ENCODE measurements around the gene TMEM218. TPM values are rescaled to one million over a fixed set of nuclear protein-coding genes. Genes with fewer than 3 reads are reported as not detected.
A peak's percentile ranks its signal among the peaks of the same experiment; 100 is the strongest.
"Not testable (repeated sequence)": the region's sequence is repeated elsewhere in the genome, so short reads cannot be mapped to it uniquely, and the experiment has no call there.

Gene TMEM218
- total RNA-seq, 1 experiment from 2014 or later, result 38.8 TPM

DNA sequence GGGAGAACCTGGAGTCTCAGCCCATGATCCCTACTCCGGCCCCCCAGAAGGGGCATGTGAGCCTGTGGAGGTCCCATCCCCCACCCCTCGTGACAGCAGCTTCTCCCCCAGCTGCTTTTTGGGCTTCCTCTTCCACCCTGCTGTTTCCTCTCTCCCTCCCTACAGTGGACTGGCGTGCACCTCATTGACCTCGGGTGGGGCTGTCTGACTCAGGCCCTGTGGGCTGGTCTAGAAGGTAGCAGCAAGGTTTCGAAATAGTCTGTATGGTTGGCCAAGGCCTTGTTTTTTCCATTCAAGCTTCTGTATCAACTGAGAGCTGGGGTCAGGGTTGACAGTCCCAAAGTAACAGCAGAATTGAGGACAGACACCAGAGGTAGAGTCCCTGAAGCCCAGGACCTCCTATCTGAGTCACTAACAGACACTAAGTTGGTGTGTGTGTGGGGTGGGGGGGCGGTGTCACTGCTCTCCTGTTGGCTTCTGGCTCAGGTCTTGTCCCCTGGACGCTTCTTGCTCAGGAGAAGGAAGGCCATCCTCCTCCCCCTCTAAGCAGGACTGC is 40.6 kb downstream of the TMEM218 start:
- DNase-seq (ENCODE audit: low read depth), result no peak
- in situ Hi-C loops (cut with HindIII; ENCODE audit: low pct_unique_long_range_greater_than_20kb, low sequenced_read_pairs), result no loop called here

GRCh38 chr11:125069796-125070195 is 41.6 kb downstream of the TMEM218 start:
- no peak for DNase-seq (ENCODE audit: low read depth)
- in situ Hi-C loops (cut with HindIII; ENCODE audit: low pct_unique_long_range_greater_than_20kb, low sequenced_read_pairs), result no loop called here

GRCh38 chr11:125069008-125069407 is 42.4 kb downstream of the TMEM218 start:
- no peak for DNase-seq (ENCODE audit: low read depth)

DNA sequence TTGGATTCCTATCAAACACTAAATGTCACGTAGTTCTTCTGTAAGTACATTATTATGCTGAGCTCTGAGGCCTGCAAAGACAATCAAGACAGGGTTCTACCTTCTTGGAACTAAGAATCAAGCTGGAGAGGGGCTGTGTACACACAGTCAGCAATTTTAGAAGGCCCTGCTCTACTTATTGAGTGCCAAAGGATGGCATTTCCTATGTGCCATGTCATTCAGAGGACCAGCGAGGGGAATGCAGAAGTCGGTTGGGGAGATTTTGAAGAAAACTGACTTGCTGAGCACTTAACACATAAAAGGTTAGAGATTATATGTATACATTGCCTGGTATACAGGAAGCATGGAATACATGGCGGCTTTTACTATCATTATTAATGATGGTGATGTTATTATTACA is 43.1 kb downstream of the TMEM218 start:
- no peak for DNase-seq (ENCODE audit: low read depth)
- in situ Hi-C loops (cut with HindIII; ENCODE audit: low pct_unique_long_range_greater_than_20kb, low sequenced_read_pairs), result no loop called here

More at GRCh38 chr11:125069008-125069407, 42.4 kb downstream of the TMEM218 start:
- in situ Hi-C loops (cut with HindIII; ENCODE audit: low pct_unique_long_range_greater_than_20kb, low sequenced_read_pairs), result no loop called here

DNA sequence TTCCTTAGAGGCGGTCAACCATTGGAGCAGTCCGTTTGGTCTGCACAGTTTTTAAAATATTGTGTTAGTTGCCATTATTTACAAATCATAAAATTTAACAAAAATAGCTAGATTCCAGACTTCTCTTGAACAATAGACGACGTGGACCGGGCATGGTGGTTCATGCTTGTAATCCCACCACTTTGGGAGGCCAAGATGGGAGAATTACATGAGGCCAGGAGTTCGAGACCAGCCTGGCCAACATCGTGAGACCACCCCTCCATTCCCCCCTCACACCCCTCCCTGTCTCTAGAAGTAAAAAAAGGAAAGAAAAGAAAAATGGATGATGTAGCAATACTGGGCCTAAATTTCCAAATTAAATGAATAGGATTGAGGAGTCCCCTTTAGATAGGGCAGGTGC is 47.4 kb downstream of the TMEM218 start:
- in situ Hi-C loops (cut with HindIII; ENCODE audit: low pct_unique_long_range_greater_than_20kb, low sequenced_read_pairs), result no loop called here
- no peak for DNase-seq (ENCODE audit: low read depth)

DNA sequence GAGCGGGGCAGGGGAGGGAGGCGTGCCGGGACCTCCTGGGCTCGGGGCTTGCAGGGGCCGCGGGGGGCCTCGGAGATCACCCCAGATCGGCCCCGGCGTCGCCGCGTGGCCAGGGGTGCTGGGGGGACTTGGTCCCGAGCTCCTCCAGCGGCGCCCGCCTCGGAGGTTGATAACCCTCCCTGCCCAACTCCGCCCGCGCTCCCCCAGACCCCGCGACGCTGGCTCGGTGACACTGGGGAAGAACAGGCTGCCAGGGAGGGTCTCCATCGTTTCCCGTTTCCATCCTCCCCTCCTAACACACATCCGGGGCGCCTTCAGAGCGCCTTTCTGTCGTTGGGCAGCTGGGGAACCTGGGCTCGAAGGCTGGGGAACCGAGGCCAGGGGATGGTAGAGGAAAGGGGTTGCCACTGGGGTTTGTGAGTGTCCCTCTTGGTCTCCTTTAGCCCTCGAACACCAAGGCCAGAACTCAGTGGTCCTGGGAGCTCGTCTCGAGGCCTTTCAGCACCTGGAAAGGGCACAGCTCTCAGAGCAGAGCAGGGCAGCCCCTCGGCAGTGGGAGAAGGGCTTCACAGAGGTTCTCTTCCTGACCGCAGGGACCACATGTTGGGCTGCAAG is 47.9 kb downstream of the TMEM218 start:
- in situ Hi-C loops (cut with HindIII; ENCODE audit: low pct_unique_long_range_greater_than_20kb, low sequenced_read_pairs), result no loop called here
- no peak for DNase-seq (ENCODE audit: low read depth)

- DNase-seq (ENCODE audit: low read depth), result peak; percentile 18
- in situ Hi-C loops (cut with HindIII; ENCODE audit: low pct_unique_long_range_greater_than_20kb, low sequenced_read_pairs), result no loop called here
Measured at GRCh38 chr11:125062931-125063428, 48.4 kb downstream of the TMEM218 start, which contains the start of gene SLC37A2. TSS of gene SLC37A2 (plus strand) at chr11:125063305. CDS start at chr11:125063368, 63 bp downstream.

DNA sequence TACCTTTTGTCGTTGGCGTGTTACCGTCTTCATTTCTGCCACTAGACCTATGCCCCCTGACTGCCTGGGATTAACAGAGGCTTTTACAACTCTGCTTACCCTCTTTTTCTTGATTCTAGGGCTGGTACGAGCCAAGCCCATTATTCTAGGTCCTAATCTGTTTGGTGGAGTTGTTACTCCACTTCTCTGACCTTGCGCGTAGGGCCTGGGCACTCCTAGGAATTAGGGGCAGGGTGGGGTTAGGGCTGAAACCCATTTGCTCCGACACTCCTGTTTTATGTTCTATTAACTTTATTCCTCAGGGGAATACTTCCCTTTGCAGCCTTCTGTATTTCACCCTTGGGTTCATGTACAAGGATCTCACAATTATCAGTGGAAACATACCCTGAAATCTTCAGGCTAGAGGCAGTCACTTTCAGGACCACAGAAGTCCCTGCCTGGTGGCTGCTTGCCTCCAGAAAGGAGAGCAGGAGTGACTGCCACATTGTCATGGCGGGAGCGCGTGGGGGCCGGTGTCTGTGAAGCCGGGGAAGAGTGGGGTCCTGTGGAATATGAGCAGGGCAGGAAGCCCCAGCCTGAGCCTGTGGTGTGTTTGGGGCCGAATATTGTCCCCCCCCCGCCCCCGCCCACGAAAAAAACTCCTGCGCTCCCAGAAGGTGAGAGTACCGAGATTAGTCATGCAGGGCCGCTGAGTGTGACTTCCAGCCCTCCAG is 49.1 kb downstream of the TMEM218 start:
- no peak for DNase-seq (ENCODE audit: low read depth)
- in situ Hi-C loops (cut with HindIII; ENCODE audit: low pct_unique_long_range_greater_than_20kb, low sequenced_read_pairs), result no loop called here

- no peak for DNase-seq (ENCODE audit: low read depth)
- in situ Hi-C loops (cut with HindIII; ENCODE audit: low pct_unique_long_range_greater_than_20kb, low sequenced_read_pairs), result no loop called here
Measured at GRCh38 chr11:125061281-125061680, 50.1 kb downstream of the TMEM218 start.

DNA sequence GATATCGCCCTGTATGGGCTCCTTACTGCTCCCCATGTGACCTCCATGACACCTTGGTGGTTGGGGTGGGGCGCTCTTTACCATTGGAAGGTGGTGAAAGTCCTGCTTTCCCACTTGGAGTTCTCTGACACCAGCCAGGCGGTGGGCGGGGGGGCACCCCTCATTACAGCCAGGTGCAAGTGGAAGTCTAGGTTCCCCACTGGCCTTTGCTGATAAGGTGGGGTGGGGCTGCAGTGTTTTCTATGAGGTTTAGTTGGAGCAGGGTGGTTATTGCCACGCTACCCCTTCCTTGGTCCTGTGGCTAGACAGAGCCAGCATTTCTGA is 53.8 kb downstream of the TMEM218 start:
- DNase-seq (ENCODE audit: low read depth), result no peak
- in situ Hi-C loops (cut with HindIII; ENCODE audit: low pct_unique_long_range_greater_than_20kb, low sequenced_read_pairs), result no loop called here

DNA sequence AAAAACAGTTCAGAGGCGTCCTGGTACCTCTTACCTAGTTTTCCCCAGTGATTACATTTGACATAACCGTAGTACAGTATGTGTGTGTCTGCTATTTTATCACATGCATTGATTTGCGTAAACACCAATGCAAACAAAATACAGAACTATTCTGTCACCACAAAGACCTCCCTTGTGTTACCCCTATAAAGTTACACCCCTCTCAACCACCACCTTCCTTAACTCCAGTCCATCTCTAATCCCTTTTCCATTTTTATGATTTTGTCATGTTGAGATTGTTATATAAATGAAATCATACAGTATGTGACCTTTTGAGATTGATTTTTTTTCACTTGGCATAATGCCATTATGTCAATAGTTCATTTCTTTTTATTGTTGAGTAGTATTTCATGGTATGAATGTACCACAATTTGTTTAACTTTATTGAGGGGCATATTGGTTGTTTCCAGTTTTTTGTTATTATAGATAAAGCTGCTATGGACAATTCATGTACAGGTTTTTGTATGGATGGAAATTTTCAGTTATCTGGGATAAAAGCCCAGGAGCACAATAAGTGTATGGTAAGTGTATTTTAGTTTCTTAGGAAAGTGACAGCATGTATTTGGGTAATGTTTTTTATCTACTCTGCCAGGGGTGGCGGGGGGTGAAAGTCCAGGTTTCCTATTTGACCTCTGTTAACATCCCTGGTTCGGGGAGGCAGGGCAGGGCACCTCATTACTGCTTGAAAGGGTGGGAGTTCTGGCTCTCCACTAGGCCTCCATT is 54.3 kb downstream of the TMEM218 start:
- DNase-seq (ENCODE audit: low read depth), result no peak
- in situ Hi-C loops (cut with HindIII; ENCODE audit: low pct_unique_long_range_greater_than_20kb, low sequenced_read_pairs), result no loop called here

DNA sequence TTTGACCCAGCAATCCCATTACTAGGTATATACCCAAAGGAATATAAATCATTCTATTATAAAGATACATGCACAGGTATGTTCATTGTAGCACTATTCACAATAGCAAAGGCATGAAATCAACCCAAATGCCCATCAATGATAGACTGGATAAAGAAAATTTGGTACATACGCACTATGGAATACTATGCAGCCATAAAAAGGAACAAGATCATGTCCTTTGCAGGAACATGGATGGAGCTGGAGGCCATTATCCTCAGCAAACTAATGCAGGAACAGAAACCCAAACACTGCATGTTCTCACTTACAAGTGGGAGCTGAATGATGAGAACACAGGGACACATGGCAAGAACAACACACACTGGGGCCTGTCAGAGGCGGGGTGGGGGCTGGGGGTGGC is 55.3 kb downstream of the TMEM218 start:
- in situ Hi-C loops (cut with HindIII; ENCODE audit: low pct_unique_long_range_greater_than_20kb, low sequenced_read_pairs); DNase-seq (ENCODE audit: low read depth): not testable (repeated sequence)

GRCh38 chr11:125055107-125055715 is 56.2 kb downstream of the TMEM218 start:
- DNase-seq (ENCODE audit: low read depth), result no peak
- in situ Hi-C loops (cut with HindIII; ENCODE audit: low pct_unique_long_range_greater_than_20kb, low sequenced_read_pairs), result no loop called here

DNA sequence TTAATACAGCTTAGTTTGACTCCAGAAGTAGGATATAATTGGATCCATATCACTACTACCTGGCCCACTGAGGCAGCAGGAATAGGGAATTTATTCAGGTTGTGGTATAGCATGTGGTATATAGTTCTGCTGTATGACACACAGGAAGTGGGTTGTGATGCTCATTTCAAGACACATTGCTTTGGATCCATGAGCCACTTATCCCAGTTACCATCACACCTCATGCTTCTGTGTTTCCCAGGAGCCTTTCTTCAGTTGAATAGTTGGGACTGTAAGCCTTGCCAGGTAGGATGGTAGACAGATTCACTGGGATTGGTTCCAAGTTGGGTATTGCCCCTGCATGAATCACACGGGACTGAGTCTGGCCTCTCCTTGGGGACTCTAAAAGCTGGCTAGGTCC is 58.3 kb downstream of the TMEM218 start:
- DNase-seq (ENCODE audit: low read depth), result no peak
- in situ Hi-C loops (cut with HindIII; ENCODE audit: low pct_unique_long_range_greater_than_20kb, low sequenced_read_pairs), result no loop called here

DNA sequence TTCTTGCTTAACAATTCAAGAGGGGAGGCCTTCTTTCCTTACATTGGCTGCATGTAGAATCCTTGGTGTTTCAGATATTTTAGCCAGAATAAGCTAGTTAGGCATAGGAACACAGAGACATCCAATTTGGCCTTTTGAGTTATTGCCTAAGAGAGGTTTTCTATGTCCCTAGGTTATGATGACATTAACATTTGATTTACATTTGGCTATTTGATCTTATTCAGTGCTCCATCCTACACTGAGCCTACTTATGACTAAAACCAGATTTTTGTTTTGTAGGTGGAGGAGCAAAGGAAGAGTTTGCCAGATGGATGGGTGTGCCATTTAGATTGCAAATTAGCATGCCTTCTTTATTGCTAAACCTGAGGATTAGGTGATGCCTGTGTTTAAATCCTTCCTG is 59.4 kb downstream of the TMEM218 start:
- in situ Hi-C loops (cut with HindIII; ENCODE audit: low pct_unique_long_range_greater_than_20kb, low sequenced_read_pairs), result no loop called here
- no peak for DNase-seq (ENCODE audit: low read depth)

- DNase-seq (ENCODE audit: low read depth), result no peak
- in situ Hi-C loops (cut with HindIII; ENCODE audit: low pct_unique_long_range_greater_than_20kb, low sequenced_read_pairs), result no loop called here
Measured at GRCh38 chr11:125049164-125049792, 62.1 kb downstream of the TMEM218 start.
